ENCODE results near the gene RAP1GAP.

- no peak for TF ChIP-seq CTCF (conservative IDR thresholded peaks at IDR 0.05; ENCODE audit: low read length)
- TF ChIP-seq EZH2phosphoT487 (IDR thresholded peaks at IDR 0.05; ENCODE audit: borderline replicate concordance, low read depth, low read length): no peak
These were observed 81.6 kb downstream of the RAP1GAP start for GRCh38 chr1:21587602-21587953.
